GM13976 (cell line): ENCODE data around the gene NPEPL1.

ENCODE experiments used
- DNase-seq: peaks from one replicate; pipeline ENCODE4 v3.0.0; 2012; ENCODE audit warnings: low spot score
- CTCF ChIP-seq: IDR thresholded peaks from 2 replicates; pipeline ENCODE4 v1.5.1; 2012; ENCODE audit warnings: borderline replicate concordance, mild to moderate bottlenecking; ENCODE audit not compliant: insufficient read depth; ENCODE audit errors: extremely low read depth, missing control alignments, control extremely low read depth
- in situ Hi-C: fragments of 300-500 bp; cut with MboI; formaldehyde crosslinking; loops from one replicate; pipeline ENCODE4 v1.12.0; 2022; ENCODE audit warnings: low sequenced_read_pairs, mixed read lengths, inconsistent platforms; ENCODE audit not compliant: unreplicated experiment

The NPEPL1 gene

DNA sequence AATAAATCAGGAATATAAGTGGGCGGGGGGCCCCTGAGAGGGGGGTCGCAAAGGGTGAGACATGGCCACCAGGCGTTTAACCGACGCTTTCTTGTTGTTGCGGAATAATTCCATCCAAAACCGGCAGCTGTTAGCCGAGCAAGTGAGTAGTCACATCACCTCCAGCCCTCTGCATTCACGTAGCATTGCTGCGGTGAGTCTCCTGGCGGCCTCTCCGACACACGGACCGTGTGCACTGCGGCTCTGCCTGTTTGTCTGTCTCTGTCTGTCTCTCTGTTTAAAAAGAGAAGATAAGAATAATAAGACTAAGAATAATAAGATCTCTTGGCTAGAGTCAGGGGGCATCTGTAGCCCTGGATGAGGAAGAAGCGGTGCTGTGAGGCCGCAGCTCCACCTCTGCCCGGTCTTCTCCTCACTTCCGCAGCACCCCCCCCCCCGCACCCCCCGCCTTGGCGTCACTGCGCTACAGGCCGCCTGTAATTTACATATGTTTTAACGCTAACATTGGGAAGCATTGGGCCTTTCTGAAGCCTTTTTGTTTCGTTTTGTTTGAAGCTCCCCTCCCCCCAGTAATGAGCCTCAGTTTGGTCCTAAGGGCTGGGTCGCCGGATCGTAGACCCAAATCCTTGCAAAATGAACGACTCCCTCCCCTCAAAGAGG is 40.5 kb upstream of the NPEPL1 start:
- no peak for TF ChIP-seq CTCF
- DNase-seq: peak; percentile 86
- in situ Hi-C loops: no loop called here

GRCh38 chr20:58652606-58653294 is 39.9 kb upstream of the NPEPL1 start:
- in situ Hi-C loops: no loop called here
- no peak for DNase-seq
- TF ChIP-seq CTCF: no peak

DNA sequence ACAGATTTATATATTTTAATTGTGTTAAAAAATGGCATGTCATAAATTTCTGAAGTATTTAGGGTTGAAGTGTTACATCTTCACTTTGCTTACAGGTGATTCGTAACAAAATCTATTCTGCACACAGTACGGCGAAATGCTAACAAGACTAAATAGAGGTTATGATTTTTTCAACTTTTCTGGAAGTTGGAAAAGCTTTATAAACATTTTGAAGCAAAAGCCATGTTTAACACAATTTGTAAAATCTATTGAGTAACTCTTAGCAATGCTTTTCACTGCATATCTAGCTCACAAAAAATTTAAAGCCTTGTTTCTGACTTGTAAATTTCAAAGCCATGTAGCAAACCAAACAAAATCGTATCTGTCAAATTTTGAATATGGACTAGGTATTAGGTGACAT is 38.3 kb upstream of the NPEPL1 start:
- DNase-seq: no peak
- TF ChIP-seq CTCF: no peak
- in situ Hi-C loops: no loop called here

DNA sequence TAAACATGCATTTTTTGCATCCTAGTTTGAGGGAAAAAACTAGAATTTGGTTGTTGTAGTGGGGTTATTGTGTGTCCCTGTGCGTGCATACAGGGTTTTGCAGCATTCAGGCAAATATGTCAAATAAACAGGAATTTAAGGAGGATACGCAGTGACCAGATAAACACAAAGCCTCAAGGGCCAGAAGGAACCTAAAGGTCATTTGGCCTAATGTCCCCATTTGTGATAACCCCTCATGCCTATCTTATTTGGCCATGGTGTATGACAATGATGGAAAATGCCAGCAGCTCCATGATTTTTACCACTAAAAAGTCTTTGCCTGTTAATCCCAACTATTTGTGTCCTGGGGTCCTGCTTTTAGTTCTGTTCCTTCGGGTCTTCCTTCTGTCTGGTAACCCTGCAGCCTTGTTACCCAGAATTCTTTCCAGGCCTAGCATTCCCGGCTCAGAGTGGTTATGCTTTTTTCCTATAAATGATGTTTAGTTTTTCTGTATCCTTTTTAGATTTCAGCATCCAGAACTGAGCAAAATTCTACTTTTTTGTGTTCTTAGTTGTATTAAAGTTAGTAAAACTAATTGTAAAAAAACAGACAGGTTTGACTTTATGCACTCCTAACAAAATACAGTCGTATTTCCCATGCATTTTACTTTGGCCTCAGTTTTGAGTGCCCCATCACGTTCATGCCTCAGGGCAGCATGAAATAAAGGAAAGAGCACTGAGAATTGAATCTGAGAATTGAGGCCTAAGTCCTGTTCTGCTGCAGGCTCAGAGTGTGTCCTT is 37.1 kb upstream of the NPEPL1 start:
- no peak for DNase-seq
- TF ChIP-seq CTCF: no peak
- in situ Hi-C loops: no loop called here

GRCh38 chr20:58656831-58657230 is 35.8 kb upstream of the NPEPL1 start:
- no peak for DNase-seq
- TF ChIP-seq CTCF: no peak
- in situ Hi-C loops: no loop called here

GRCh38 chr20:58657262-58657661 is 35.3 kb upstream of the NPEPL1 start:
- in situ Hi-C loops: no loop called here
- DNase-seq: no peak
- TF ChIP-seq CTCF: no peak
